Pancreas (tissue), 10 donors: ENCODE data around the gene CNPY2. TPM values are rescaled to one million over a fixed set of nuclear protein-coding genes. Genes with fewer than 3 reads are reported as not detected.

Source experiments
- ATAC-seq, 4 donors: fragments of 200-7000 bp; cut with Tn5 transposase; one replicate each; pipeline versions ENCODE4 v1.8.0 to v1.9.1; 2020; ENCODE audit warnings: mild to moderate bottlenecking in 4 of 4, moderate library complexity in 4 of 4
- DNase-seq, 6 donors: peaks; one replicate each; pipeline ENCODE4 v3.0.0-alpha.2; 2020
- FAIRE-seq: peaks from 2 replicates; lab custom pipeline; 2012; peaks lifted over from hg19 to GRCh38; lab: Jason Lieb, UNC
- H3K27ac ChIP-seq, 4 donors: fragments of 200-600 bp; sonication (generic); 1 replicate in 3 of 4; 2 replicates in 1 of 4; pipeline versions ENCODE4 v1.5.0 to v1.8.0; 2020
- H3K27me3 ChIP-seq, 4 donors: fragments of 200-600 bp; one replicate each; pipeline ENCODE4 v1.8.0; 2021
- H3K36me3 ChIP-seq, 3 donors: fragments of 200-600 bp; sonication (generic) in 1 of 3; one replicate each; pipeline versions ENCODE4 v1.5.0 to v1.8.0; 2020 to 2021
- H3K4me1 ChIP-seq, 3 donors: fragments of 200-600 bp; one replicate each; pipeline ENCODE4 v1.8.0; 2021
- H3K4me3 ChIP-seq, 4 donors: fragments of 200-600 bp; sonication (generic) in 2 of 4; one replicate each; pipeline versions ENCODE4 v1.5.0 to v1.8.0; 2020 to 2021
- H3K9me3 ChIP-seq, 4 donors: fragments of 200-600 bp; one replicate each; pipeline ENCODE4 v1.8.0; 2021
- CTCF ChIP-seq, 4 donors: fragments of 200-600 bp; sonication (generic) in 3 of 4; IDR thresholded peaks; one replicate each; pipeline versions ENCODE4 v1.5.0 to v1.8.0; 2021; ENCODE audit warnings: antibody characterized with exemption in 4 of 4
- WGBS, 2 donors: extraction: QIAGEN DNeasy Blood & Tissue Kit; methylation state at CpG; one replicate each; pipeline ENCODE4 v1.1.7; 2013; 5-methylcytosine and 5-hydroxymethylcytosine counted together
- intact Hi-C, 3 donors: fragments of 100-400 bp; cut with DNase I; formaldehyde crosslinking; loops; one replicate each; pipeline versions ENCODE4 v1.11.1 to v1.14.2; 2022
- polyA plus RNA-seq, 2 donors: library from polyadenylated mRNA; stranded (reverse); fragments of 200-250 nt; gene quantifications; one replicate each; pipeline ENCODE4 v1.2.3, GENCODE V29; 2013
- total RNA-seq, 6 donors: library from RNA; stranded (reverse); fragmentation: NEBNext Ultra II Directional in 4 of 6; extraction: Animal tissue kit (Norgen Biotek cat#: 25700) in 4 of 6; gene quantifications; one replicate each; pipeline versions ENCODE4 v1.2.1 to v1.2.4, GENCODE V29; 2021 to 2023
- donor health status: healthy with polysubstance abuse.
- donor health status: DM: no; HTN: no; CAD: no; lungs with moderate emphysema.
- donor health status: DM: no; HTN: no; CAD: no.
- donor health status: control.
- donor health status: control.
- donor health status: Bipolar disorder and iron deficiency.
- donor health status: DM: yes; HTN: yes; CAD: no.
- donor health status: DM: no; HTN: no; CAD: no.
- donor health status: DM: no; HTN: no; CAD: no.
- donor health status: DM: yes; HTN: yes; CAD: no.

The CNPY2 gene
- total and polyA plus RNA-seq, 8 donors: 45.3 to 141 (median 71.8) TPM

- H3K9me3 ChIP-seq: no peaks in the 10 kb centered on the region
- 0 to 1% methylated on average over 10 of the region's 10 CpGs for WGBS, 2 donors
- H3K4me1 ChIP-seq: peaks cover 5 to 30% (median 14%) of the 10 kb centered on the region in 3 donors
- FAIRE-seq (no peak), ATAC-seq (peak; percentile 6 to 31 (median 20)), DNase-seq (peak in 2 of 6 donors; percentile 25 to 28)
- intact Hi-C loops: no loop called here
- peak overlapping the region; percentile 75 to 91 (median 88) for H3K27ac ChIP-seq
- no peaks in the 10 kb centered on the region for H3K36me3 ChIP-seq
- no peaks in the 10 kb centered on the region for H3K27me3 ChIP-seq
- peak overlapping the region; percentile 53 to 98 (median 74) for H3K4me3 ChIP-seq
- no peak for TF ChIP-seq CTCF (IDR thresholded peaks at IDR 0.05)
These were observed 16.4 kb downstream of the CNPY2 start for GRCh38 chr12:56299308-56299852.

- Histone ChIP-seq H3K4me1 (peaks cover 5 to 30% (median 14%) of the 10 kb centered on the region in 3 donors), H3K9me3 (no peaks in the 10 kb centered on the region), H3K27ac (peak overlapping the region in 2 of 4 donors; percentile 75 to 88), H3K4me3 (peak overlapping the region in 2 of 4 donors; percentile 78 to 98), H3K36me3 (no peaks in the 10 kb centered on the region), H3K27me3 (no peaks in the 10 kb centered on the region)
- intact Hi-C loops: no loop called here
- TF ChIP-seq CTCF (IDR thresholded peaks at IDR 0.05): no peak
- ATAC-seq (no peak), FAIRE-seq (no peak), DNase-seq (no peak)
- WGBS, 2 donors: 62 to 65% methylated on average over 5 of the region's 5 CpGs
These were observed 17.0 kb downstream of the CNPY2 start for GRCh38 chr12:56298828-56299227.

GRCh38 chr12:56297400-56297799, 18.4 kb downstream of the CNPY2 start:
- Histone ChIP-seq H3K9me3 (no peaks in the 10 kb centered on the region), H3K4me1 (peaks cover 5 to 30% (median 14%) of the 10 kb centered on the region in 3 donors), H3K27ac (no peak overlapping the region), H3K27me3 (no peaks in the 10 kb centered on the region), H3K36me3 (no peaks in the 10 kb centered on the region), H3K4me3 (no peak overlapping the region)
- intact Hi-C loops: no loop called here
- WGBS, 2 donors: 96 to 97% methylated on average over 8 of the region's 8 CpGs
- ATAC-seq: no peak
- TF ChIP-seq CTCF (IDR thresholded peaks at IDR 0.05): no peak
- no peak for FAIRE-seq
- DNase-seq: no peak

- H3K9me3 ChIP-seq: no peaks in the 10 kb centered on the region
- peaks cover 5 to 32% (median 14%) of the 10 kb centered on the region in 3 donors for H3K4me1 ChIP-seq
- intact Hi-C loops: no loop called here
- FAIRE-seq (no peak), ATAC-seq (no peak), DNase-seq (no peak)
- 76 to 82% methylated on average over 5 of the region's 5 CpGs for WGBS, 2 donors
- no peak overlapping the region for H3K27ac ChIP-seq
- H3K27me3 ChIP-seq: no peaks in the 10 kb centered on the region
- TF ChIP-seq CTCF (IDR thresholded peaks at IDR 0.05): no peak
- no peak overlapping the region for H3K4me3 ChIP-seq
- no peaks in the 10 kb centered on the region for H3K36me3 ChIP-seq
These were observed 19.5 kb downstream of the CNPY2 start for GRCh38 chr12:56296295-56296694.

- TF ChIP-seq CTCF (IDR thresholded peaks at IDR 0.05): no peak
- no peaks in the 10 kb centered on the region for H3K9me3 ChIP-seq
- H3K4me1 ChIP-seq: peaks cover 4 to 26% (median 8%) of the 10 kb centered on the region in 3 donors
- H3K36me3 ChIP-seq: no peaks in the 10 kb centered on the region
- DNase-seq (no peak), ATAC-seq (no peak), FAIRE-seq (no peak)
- no peak overlapping the region for H3K4me3 ChIP-seq
- no peaks in the 10 kb centered on the region for H3K27me3 ChIP-seq
- intact Hi-C loops: no loop called here
- H3K27ac ChIP-seq: no peak overlapping the region
- WGBS, 2 donors: 80 to 86% methylated on average over 5 of the region's 5 CpGs
These were observed 22.0 kb downstream of the CNPY2 start for GRCh38 chr12:56293795-56294194.
